ENCODE results near the gene TMEM119.

The TMEM119 gene

DNA sequence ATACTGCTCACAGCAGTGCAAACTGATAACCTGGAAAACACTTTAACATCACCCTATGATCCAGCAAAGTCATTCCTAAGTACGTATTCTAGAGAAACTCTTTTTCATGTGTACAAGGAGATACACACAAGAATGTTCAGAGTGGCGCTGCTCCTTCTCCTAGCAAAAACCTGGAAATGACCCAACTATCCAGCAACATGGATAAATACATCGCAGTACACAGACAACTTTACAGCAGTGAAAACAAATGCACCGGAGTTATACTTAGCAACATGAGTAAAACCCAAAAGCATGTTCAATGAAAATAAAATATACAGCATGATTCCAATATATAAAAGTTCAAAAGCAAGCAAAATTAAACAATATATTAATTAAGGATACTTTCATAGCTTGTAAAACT lies 55.6 kb downstream of the TMEM119 start:
- no peak for DNase-seq (ENCODE audit: low read depth in 3 of 3, low spot score in 1 of 3)

Measured in stimulated activated CD4-positive, alpha-beta T cell treated with anti-CD3 and anti-CD28 coated beads, TNF-alpha, amount 100 ng/mL, for 1 hour (primary cell).